ENCODE data around the gene CAMSAP3. TPM values are rescaled to one million over a fixed set of nuclear protein-coding genes. Genes with fewer than 3 reads are reported as not detected.

The CAMSAP3 gene
- total and polyA plus RNA-seq, 12 donors = 0.61 to 18.9 (median 6.0) TPM

DNA sequence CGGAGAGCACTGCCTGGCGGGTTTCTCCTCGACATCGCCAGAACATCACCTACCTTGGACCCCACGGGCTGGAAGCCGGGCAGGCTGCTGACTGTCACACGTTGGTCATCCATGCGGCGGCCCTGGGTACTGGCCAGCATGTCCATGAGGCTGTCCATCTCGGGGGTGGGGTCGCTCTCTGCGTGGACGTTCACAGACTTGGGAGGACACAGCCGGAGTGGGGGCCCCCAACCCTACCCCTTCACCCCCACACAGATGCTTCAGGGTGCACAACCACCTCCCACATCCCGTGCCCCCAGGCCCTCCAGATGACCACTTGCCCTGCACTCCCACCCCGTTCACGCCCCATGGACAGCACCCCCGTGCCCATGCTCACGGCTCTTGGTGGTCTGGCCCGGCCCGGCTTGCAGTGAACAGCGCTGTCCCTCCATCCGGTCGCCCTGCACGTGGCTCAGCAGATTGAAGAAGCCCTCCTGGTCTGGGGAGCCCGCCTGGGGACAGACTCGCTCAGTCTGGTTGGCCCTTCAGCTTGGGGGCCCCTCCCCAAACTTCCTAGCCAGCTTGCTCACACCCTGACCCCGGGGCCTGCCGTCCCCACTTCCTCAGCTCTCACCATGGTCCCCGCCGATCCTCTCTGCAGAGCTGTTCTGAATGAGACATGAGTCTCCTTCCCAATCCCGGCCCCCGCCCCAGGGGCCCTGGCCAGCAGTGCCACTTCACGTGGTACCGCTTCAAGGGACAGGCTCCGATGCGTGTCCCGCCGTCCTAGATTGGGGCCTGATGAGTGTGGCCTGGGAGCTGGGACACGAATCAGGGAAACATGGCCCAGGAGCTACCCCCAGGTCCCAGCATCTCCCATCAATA, 36.9 kb downstream of the CAMSAP3 start:
- 89 to 93% (median 92%) methylated on average over 19 to 40 of the region's 40 CpGs for WGBS, 4 donors
- H3K4me1 ChIP-seq (replicated peaks in 1 of 2) = peaks cover 24 to 27% of the 10 kb centered on the region in 2 donors
- no peak overlapping the region for H3K27ac ChIP-seq
- intact Hi-C loops (cut with DNase I) = no loop called here
- H3K4me3 ChIP-seq = no peak overlapping the region
- no peaks in the 10 kb centered on the region for H3K27me3 ChIP-seq
- TF ChIP-seq POLR2A (IDR thresholded peaks at IDR 0.05) = no peak
- TF ChIP-seq, protein P1, sequence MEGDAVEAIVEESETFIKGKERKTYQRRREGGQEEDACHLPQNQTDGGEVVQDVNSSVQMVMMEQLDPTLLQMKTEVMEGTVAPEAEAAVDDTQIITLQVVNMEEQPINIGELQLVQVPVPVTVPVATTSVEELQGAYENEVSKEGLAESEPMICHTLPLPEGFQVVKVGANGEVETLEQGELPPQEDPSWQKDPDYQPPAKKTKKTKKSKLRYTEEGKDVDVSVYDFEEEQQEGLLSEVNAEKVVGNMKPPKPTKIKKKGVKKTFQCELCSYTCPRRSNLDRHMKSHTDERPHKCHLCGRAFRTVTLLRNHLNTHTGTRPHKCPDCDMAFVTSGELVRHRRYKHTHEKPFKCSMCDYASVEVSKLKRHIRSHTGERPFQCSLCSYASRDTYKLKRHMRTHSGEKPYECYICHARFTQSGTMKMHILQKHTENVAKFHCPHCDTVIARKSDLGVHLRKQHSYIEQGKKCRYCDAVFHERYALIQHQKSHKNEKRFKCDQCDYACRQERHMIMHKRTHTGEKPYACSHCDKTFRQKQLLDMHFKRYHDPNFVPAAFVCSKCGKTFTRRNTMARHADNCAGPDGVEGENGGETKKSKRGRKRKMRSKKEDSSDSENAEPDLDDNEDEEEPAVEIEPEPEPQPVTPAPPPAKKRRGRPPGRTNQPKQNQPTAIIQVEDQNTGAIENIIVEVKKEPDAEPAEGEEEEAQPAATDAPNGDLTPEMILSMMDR (IDR thresholded peaks at IDR 0.05) = no peak
- DNase-seq = no peak
- H3K9me3 ChIP-seq (replicated peaks in 1 of 3) = no peaks in the 10 kb centered on the region
- H3K36me3 ChIP-seq (replicated peaks in 1 of 2) = no peaks in the 10 kb centered on the region

DNA sequence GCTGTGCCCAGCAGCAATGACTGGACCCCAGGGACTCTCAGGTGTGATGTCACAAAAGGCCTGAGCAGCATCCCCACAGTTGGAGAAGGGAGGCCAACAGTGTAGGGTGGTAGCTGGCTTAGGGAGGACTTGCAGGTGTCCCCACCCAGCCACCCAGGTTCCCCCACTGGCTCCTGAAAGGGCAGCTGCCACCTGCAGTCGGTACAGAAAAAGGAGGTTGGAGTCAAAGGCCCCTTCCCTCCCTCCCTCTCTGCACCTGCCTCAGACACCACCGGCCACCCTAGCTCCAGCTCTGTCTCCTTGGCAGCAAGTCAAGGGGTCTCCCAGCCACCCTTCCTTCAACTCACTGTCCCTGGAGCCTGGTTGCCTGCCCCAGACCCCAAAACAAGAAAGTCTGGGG, 38.0 kb downstream of the CAMSAP3 start, which contains the start of gene PCP2:
TSS of gene PCP2 (minus strand) at position 22 of the 400 bp plus-strand sequence. CDS start 262 bp downstream, outside the sequence.
- no peak for DNase-seq
- no peak within 1 kb of the TSS for H3K4me3 ChIP-seq
- WGBS, 4 donors = 35 to 78% (median 70%) methylated on average over 1 to 2 of the region's 2 CpGs; no CpG with 5 or more reads in 1 of the 4 donors
- H3K4me1 ChIP-seq (replicated peaks in 1 of 2) = peaks cover 16 to 18% of the 10 kb centered on the region in 2 donors
- H3K27me3 ChIP-seq = no peaks in the 10 kb centered on the region
- H3K36me3 ChIP-seq (replicated peaks in 1 of 2) = no peaks in the 10 kb centered on the region
- no peak for TF ChIP-seq POLR2A (IDR thresholded peaks at IDR 0.05)
- H3K9me3 ChIP-seq (replicated peaks in 1 of 3) = no peaks in the 10 kb centered on the region
- intact Hi-C loops (cut with DNase I) = no loop called here
- no peak within 1 kb of the TSS for H3K27ac ChIP-seq

DNA sequence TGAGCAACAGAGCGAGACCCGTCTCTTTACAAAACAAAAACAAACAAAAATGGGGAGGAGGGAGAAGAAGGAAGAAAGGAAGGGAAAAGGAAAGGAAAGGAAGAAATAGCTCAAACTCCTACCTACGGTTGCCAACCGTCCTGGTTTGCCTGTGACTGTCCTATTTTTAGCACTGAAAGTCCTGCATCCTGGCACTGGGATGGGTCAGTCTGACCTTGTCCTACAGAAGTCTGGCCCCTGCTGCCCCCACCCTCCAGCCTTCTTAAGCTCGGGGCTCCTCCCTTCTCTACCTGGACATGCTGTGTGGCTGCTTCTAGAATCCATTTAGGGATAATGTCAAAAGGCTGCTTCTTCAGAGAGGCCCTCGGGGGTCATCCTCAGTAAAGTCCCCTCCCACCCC, 40.0 kb downstream of the CAMSAP3 start:
- Histone ChIP-seq H3K27me3 (no peaks in the 10 kb centered on the region), H3K9me3 (replicated peaks in 1 of 3) (no peaks in the 10 kb centered on the region), H3K36me3 (replicated peaks in 1 of 2) (no peaks in the 10 kb centered on the region), H3K27ac (no peak overlapping the region), H3K4me1 (replicated peaks in 1 of 2) (peaks cover 7 to 8% of the 10 kb centered on the region in 2 donors), H3K4me3 (no peak overlapping the region)
- DNase-seq = no peak
- TF ChIP-seq, protein P1 (IDR thresholded peaks at IDR 0.05) = no peak
- 28 to 40% (median 35%) methylated on average over 6 of the region's 6 CpGs for WGBS, 4 donors
- intact Hi-C loops (cut with DNase I) = no loop called here

DNA sequence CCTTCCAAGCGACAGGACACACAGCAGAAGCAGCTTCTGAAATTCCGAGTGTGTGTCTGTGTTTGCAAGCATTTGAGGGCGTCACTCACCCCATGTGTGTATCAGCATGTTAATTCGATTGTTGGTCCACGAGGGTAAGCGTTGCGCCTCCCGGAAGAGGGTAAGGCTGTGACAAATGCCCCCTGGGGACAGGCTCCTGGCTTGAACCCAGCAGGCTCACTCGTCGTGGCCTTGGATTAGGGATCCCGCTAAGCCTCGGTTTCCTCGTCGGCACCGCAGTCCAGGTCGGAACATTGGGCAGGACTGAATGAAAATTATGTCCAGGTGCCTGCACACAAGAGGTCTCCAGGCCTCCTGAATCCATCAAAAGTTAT, 40.6 kb downstream of the CAMSAP3 start:
- DNase-seq = no peak
- Histone ChIP-seq H3K9me3 (replicated peaks in 1 of 3) (no peaks in the 10 kb centered on the region), H3K27ac (no peak overlapping the region), H3K4me3 (no peak overlapping the region), H3K36me3 (replicated peaks in 1 of 2) (no peaks in the 10 kb centered on the region), H3K27me3 (no peaks in the 10 kb centered on the region), H3K4me1 (replicated peaks in 1 of 2) (peaks cover 3% of the 10 kb centered on the region in 2 donors)
- WGBS, 4 donors = 44 to 61% (median 58%) methylated on average over 10 to 16 of the region's 16 CpGs
- intact Hi-C loops (cut with DNase I) = no loop called here
- TF ChIP-seq, protein P1 (IDR thresholded peaks at IDR 0.05) = no peak
- no peak for TF ChIP-seq POLR2A (IDR thresholded peaks at IDR 0.05)

Data from adrenal gland (tissue), 12 donors.